HT1080 (cell line): Measurements from ENCODE around the gene ATG10. TPM values are rescaled to one million over a fixed set of nuclear protein-coding genes. Genes with fewer than 3 reads are reported as not detected.
"Not testable (repeated sequence)": the region's sequence is repeated elsewhere in the genome, so short reads cannot be mapped to it uniquely, and the experiment has no call there.

Experiments used
- DNase-seq: peaks from one replicate; pipeline ENCODE4 v3.0.0-alpha.2; 2015; ENCODE audit warnings: low read depth
- total RNA-seq: library from RNA; depleted of rRNA; stranded (reverse); fragments of >200 nt; shearing (Covaris generic); gene quantifications from 2 replicates; pipeline ENCODE4 v1.2.3, GENCODE V29; 2014

Gene ATG10
- total RNA-seq, 1 experiment from 2014 or later, result 4.5 TPM

GRCh38 chr5:82119889-82120288 lies 148.1 kb downstream of the ATG10 start:
- no peak for DNase-seq

DNA sequence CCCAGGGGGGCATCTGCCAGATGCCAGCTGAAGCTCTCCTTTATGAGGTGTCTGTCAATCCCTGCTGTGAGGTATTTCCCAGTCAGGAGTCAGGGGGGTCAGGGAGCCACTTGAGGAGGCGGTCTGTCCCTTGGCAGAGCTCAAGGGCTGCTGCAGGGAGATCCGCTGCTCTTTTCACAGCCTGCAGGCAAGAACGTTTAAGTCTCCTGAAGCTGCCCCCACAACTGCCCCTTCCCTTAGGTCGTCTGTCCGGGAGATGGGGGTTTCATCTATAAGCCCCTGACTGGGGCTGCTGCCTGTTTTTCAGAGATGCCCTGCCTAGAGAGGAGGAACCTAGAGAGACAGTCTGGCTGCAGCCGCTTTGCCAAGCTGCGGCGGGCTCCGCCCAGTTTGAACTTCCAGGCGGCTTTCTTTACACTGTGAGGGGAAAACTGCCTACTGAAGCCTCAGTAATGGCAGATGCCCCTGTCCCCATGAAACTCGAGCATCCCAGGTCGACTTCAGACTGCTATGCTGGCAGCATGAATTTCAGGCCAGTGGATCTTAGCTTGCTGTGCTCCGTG lies 158.0 kb downstream of the ATG10 start:
- DNase-seq, result no peak

DNA sequence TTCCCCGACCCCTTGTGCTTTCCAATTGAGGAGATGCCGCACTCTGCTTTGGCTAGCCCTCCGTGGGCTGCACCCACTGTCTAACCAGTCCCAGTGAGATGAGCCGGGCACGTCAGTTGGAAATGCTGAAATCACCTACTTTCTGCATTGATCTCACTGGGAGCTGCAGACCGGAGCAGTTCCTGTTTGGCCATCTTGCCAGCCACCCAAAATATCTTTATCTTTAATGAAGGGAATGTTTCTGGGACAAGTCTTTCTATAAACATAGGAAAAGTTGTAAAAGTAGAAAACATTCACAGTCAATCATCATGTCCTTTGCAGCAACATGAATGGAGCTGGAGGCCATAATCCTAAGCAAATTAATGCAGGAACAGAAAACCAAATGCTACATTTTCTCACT lies 158.8 kb downstream of the ATG10 start:
- no peak for DNase-seq

DNA sequence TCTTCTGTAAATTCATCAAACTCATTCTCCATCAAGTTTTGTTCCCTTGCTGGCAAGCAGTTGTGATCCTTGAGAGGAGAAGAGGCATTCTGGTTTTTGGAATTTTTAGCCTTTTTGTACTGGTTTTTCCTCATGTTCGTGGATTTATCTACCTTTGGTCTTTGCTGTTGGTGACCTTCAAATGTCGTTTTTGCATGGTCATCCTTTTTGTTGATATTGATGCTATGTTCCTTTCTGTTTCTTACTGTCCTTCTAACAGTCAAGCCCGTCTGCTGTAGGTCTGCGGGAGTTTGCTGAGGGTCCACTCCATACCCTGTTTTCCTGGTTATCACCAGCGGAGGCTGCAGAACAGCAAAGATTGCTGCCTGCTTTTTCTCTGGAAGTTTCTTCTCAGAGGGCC lies 165.4 kb downstream of the ATG10 start:
- no peak for DNase-seq

DNA sequence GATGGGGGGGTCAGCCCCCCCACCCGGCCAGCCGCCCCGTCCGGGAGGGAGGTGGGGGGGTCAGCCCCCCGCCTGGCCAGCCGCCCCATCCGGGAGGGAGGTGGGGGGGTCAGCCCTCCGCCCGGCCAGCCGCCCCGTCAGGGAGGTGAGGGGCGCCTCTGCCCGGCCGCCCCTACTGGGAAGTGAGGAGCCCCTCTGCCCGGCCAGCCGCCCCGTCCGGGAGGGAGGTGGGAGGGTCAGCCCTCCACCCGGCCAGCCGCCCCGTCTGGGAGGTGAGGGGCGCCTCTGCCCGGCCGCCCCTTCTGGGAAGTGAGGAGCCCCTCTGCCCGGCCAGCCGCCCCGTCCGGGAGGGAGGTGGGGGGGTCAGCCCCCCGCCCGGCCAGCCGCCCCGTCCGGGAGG lies 168.0 kb downstream of the ATG10 start:
- not testable (repeated sequence) for DNase-seq

DNA sequence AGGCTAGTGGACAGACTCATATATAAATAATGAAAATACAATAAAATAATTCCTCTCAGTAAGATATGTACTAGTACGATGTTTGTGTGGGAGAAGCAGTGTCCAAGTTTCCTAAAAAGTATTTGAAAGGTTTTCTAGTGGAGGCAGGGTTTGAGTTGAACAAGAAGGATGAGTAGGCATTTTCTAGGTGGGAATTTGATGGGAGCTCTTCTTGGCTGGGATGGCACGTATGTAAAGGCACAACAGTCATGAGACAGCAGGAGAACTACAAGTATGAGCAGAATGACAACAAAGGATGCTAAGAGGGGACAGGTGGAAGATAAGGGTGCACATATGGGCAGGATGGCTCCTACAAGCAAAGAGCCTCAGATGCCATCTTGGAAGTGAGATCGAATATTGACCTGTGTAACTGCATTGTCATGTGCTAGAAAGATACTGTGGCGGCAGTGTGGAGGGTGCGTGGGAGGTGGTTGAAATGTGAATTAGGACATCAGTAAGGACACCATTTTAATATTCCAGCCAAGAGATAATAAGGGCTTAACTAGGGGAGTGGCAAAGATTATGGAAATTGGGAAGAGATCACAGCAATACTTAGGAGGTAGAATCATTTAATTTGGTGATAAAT lies 170.5 kb downstream of the ATG10 start:
- DNase-seq, result no peak

- no peak for DNase-seq
These were observed 171.2 kb downstream of the ATG10 start for GRCh38 chr5:82142928-82143577.

DNA sequence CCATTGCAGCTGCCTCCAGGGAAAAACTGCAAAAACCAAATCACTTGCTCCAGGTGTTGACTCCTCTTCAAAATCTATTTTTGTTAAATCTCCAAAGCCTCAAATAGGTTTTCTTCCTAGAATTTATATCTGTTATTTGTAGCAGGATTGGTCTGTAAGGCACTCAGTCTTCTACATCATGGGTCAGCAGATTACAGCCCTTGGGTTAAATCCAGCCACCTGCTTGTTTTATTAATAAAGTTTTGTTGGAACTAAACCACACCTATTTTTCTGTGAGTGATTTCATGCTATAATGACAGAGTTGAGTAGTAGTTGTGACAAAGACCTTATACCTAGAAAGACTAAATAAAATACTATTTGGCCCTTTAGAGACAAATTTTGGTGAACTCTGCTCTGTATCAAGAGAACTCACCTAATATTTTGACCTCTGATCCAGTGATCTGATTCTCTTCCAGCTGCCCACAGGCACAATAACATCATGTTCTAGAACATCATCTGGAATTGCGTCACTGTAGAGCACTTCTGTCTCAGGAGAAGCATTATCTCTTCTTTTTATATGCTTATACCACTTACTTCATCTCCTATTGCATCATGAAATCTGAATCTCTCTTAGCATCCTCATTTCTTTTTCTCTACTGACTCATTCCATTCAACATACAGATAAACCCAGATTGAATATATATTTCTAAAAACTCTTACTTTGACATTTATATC lies 176.2 kb downstream of the ATG10 start:
- DNase-seq, result no peak

- no peak for DNase-seq
These were observed 177.6 kb downstream of the ATG10 start for GRCh38 chr5:82149434-82149833.

- DNase-seq, result no peak
These were observed 178.7 kb downstream of the ATG10 start for GRCh38 chr5:82150559-82150958.

- DNase-seq, result no peak
These were observed 179.4 kb downstream of the ATG10 start for GRCh38 chr5:82151204-82151603.

DNA sequence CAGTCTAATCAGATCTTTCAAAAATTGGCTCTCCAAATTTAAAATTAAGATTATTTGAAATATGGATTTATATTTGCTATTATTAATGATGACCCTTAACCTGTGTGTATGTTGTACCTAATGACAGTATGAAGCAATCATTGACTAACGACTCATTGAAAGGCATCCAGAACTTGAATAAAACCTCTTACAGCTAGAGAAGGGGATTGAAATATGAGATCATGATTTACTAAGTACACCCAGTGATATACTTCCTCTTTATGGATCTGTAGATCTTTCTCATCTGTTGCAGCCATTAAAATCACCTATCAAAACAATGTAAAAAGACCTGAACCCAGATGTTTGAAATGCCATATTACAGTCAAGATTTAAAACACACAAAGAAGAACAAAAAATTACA lies 179.8 kb downstream of the ATG10 start:
- DNase-seq, result no peak

GRCh38 chr5:82152978-82153481 lies 181.2 kb downstream of the ATG10 start:
- no peak for DNase-seq

- DNase-seq, result no peak
These were observed 183.0 kb downstream of the ATG10 start for GRCh38 chr5:82154776-82155175.

DNA sequence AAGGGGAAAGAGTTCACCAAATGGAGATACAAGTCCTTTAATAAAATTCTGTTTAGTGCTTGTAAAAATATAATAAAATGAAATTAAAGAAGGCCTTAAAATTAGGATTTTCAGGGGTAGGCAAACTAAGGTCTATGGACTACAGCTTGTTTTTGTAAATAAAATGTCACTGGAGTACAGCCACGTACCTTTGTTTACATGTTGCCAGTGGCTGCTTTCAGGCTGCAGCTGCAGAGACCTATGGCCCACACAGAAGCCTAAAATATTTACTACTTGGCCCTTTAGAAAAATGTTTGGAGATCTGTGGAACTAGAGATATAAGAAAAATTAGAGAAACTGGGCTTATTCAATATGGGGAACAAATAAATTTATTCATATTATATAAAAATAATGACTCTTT lies 183.5 kb downstream of the ATG10 start:
- DNase-seq, result no peak

GRCh38 chr5:82156874-82157273 lies 185.1 kb downstream of the ATG10 start:
- no peak for DNase-seq

- DNase-seq, result peak; percentile 77
These were observed 187.1 kb downstream of the ATG10 start for GRCh38 chr5:82158755-82159413.

DNA sequence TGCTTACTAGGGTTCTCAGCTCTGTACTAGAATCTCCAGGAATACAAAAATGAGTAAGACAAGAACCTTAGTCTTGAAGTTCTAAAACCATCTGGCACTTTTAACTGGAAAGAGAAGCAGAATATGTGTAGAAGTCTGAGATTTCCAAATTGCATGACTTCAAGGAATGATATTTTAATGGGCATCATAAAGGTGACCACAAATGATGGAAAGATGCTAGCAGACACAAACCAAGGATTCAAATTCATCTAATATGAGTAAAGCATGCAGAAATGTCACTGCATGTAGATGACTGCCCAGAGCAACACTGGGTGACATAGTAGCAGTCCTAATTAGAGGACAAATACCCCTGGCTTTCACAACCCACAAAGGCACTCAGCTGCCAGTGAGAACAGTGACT lies 189.1 kb downstream of the ATG10 start:
- no peak for DNase-seq

DNA sequence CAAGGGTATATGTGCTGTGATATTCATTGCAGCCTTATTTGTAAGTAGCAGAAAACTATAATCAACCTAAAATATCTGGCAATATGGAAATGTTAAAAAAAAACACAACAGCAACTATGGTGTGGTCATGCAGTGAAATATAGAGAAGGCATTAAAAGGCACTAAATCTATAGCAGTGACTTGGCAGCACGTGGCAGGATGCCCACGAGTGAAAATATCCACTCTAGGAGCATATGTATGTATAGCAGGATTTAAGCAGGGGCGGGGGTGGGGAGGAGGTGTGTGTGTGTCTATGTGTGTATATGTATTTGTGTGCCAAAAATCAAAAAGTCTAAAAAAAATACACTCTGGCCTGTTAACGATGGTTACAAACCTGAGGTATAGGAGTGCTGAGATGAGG lies 190.8 kb downstream of the ATG10 start:
- no peak for DNase-seq

- peak; percentile 28 for DNase-seq
These were observed 191.8 kb downstream of the ATG10 start for GRCh38 chr5:82163452-82164175.
